Mesothelial cell of epicardium (in vitro differentiated cells): ENCODE measurements around the gene CD200R1. TPM values are rescaled to one million over a fixed set of nuclear protein-coding genes. Genes with fewer than 3 reads are reported as not detected.

Experiments used
- DNase-seq, 2 experiments: peaks; one replicate each; pipeline ENCODE4 v3.0.0; 2021; ENCODE audit warnings: low spot score in 2 of 2; ENCODE audit not compliant: unreplicated experiment in 2 of 2
- H3K27ac Mint-ChIP-seq: 2 replicates; pipeline ENCODE4 v1.8.0; 2021; ENCODE audit warnings: mixed read lengths
- H3K27me3 Mint-ChIP-seq: 2 replicates; pipeline ENCODE4 v1.8.0; 2021; ENCODE audit warnings: low read depth, mixed read lengths
- H3K36me3 Mint-ChIP-seq: 2 replicates; pipeline ENCODE4 v1.8.0; 2021; ENCODE audit warnings: mixed read lengths
- H3K4me1 Mint-ChIP-seq: 2 replicates; pipeline ENCODE4 v1.8.0; 2021; ENCODE audit warnings: mixed read lengths
- H3K4me3 Mint-ChIP-seq: 2 replicates; pipeline ENCODE4 v1.8.0; 2021; ENCODE audit warnings: mild to moderate bottlenecking, moderate library complexity, mixed read lengths
- H3K9me3 Mint-ChIP-seq: 2 replicates; pipeline ENCODE4 v1.8.0; 2021; ENCODE audit warnings: mixed read lengths
- CTCF ChIP-seq: fragments of 200-600 bp; sonication (generic); IDR thresholded peaks from one replicate; pipeline ENCODE4 v1.5.0; 2021; ENCODE audit warnings: antibody characterized with exemption; ENCODE audit not compliant: unreplicated experiment
- total RNA-seq: library from RNA; stranded (reverse); gene quantifications from 3 replicates; pipeline ENCODE4 v1.2.1, GENCODE V29; 2021

CD200R1 gene
- total RNA-seq, 1 donor from 2014 or later, result 1.3 TPM

- Mint-ChIP-seq H3K36me3 (no peaks in the 10 kb centered on the region), H3K4me3 (no peak overlapping the region), H3K27me3 (no peaks in the 10 kb centered on the region), H3K27ac (no peak overlapping the region), H3K4me1 (peaks cover 5% of the 10 kb centered on the region), H3K9me3 (peaks cover 20% of the 10 kb centered on the region)
- no peak for TF ChIP-seq CTCF
- DNase-seq, result no peak
These were observed 90.1 kb downstream of the CD200R1 start for GRCh38 chr3:112884678-112885290.

- TF ChIP-seq CTCF, result no peak
- H3K27me3 Mint-ChIP-seq, result no peaks in the 10 kb centered on the region
- H3K36me3 Mint-ChIP-seq, result no peaks in the 10 kb centered on the region
- H3K27ac Mint-ChIP-seq, result no peak overlapping the region
- peaks cover 29% of the 10 kb centered on the region for H3K9me3 Mint-ChIP-seq
- H3K4me3 Mint-ChIP-seq, result no peak overlapping the region
- no peaks in the 10 kb centered on the region for H3K4me1 Mint-ChIP-seq
- no peak for DNase-seq
These were observed 93.0 kb downstream of the CD200R1 start for GRCh38 chr3:112881891-112882290.

- no peak for TF ChIP-seq CTCF
- no peaks in the 10 kb centered on the region for H3K4me1 Mint-ChIP-seq
- H3K27ac Mint-ChIP-seq, result no peak overlapping the region
- H3K27me3 Mint-ChIP-seq, result no peaks in the 10 kb centered on the region
- H3K4me3 Mint-ChIP-seq, result no peak overlapping the region
- H3K9me3 Mint-ChIP-seq, result peaks cover 24% of the 10 kb centered on the region
- no peak for DNase-seq
- peaks cover 2% of the 10 kb centered on the region for H3K36me3 Mint-ChIP-seq
These were observed 99.3 kb downstream of the CD200R1 start for GRCh38 chr3:112875561-112875960.

GRCh38 chr3:112874725-112875124 lies 100.2 kb downstream of the CD200R1 start:
- peaks cover 2% of the 10 kb centered on the region for H3K36me3 Mint-ChIP-seq
- no peak overlapping the region for H3K4me3 Mint-ChIP-seq
- TF ChIP-seq CTCF, result no peak
- H3K27me3 Mint-ChIP-seq, result no peaks in the 10 kb centered on the region
- peaks cover 24% of the 10 kb centered on the region for H3K9me3 Mint-ChIP-seq
- DNase-seq, result no peak
- H3K27ac Mint-ChIP-seq, result no peak overlapping the region
- H3K4me1 Mint-ChIP-seq, result no peaks in the 10 kb centered on the region

DNA sequence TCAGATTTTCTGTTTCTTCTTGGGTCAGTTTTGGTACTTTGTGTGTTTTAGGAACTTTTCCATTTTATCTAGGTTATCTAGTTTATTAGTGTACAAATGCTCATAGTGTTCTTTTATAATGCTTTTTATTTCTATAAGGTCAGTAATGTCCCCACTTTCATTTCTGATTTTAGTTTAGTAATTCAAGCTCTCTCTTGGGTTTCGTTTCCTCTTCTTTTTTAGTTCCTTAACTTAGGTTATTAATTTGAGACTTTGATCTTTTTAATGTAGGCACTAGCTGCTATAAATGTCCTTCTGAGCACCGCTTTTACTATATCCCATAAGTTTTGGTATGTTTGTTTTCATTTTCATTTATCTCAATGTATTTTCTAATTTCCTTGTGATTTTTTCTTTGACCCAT lies 101.3 kb downstream of the CD200R1 start:
- no peak for DNase-seq
- TF ChIP-seq CTCF, result no peak
- Mint-ChIP-seq H3K27ac (no peak overlapping the region), H3K36me3 (peaks cover 4% of the 10 kb centered on the region), H3K27me3 (no peaks in the 10 kb centered on the region), H3K4me1 (no peaks in the 10 kb centered on the region), H3K4me3 (no peak overlapping the region), H3K9me3 (peaks cover 30% of the 10 kb centered on the region)

- H3K4me3 Mint-ChIP-seq, result no peak overlapping the region
- peaks cover 4% of the 10 kb centered on the region for H3K36me3 Mint-ChIP-seq
- no peak for TF ChIP-seq CTCF
- H3K27ac Mint-ChIP-seq, result no peak overlapping the region
- no peak for DNase-seq
- no peaks in the 10 kb centered on the region for H3K27me3 Mint-ChIP-seq
- H3K9me3 Mint-ChIP-seq, result peaks cover 39% of the 10 kb centered on the region
- no peaks in the 10 kb centered on the region for H3K4me1 Mint-ChIP-seq
These were observed 103.2 kb downstream of the CD200R1 start for GRCh38 chr3:112871735-112872134.
